Measurements from ENCODE around the gene RTN4R.

The RTN4R gene

DNA sequence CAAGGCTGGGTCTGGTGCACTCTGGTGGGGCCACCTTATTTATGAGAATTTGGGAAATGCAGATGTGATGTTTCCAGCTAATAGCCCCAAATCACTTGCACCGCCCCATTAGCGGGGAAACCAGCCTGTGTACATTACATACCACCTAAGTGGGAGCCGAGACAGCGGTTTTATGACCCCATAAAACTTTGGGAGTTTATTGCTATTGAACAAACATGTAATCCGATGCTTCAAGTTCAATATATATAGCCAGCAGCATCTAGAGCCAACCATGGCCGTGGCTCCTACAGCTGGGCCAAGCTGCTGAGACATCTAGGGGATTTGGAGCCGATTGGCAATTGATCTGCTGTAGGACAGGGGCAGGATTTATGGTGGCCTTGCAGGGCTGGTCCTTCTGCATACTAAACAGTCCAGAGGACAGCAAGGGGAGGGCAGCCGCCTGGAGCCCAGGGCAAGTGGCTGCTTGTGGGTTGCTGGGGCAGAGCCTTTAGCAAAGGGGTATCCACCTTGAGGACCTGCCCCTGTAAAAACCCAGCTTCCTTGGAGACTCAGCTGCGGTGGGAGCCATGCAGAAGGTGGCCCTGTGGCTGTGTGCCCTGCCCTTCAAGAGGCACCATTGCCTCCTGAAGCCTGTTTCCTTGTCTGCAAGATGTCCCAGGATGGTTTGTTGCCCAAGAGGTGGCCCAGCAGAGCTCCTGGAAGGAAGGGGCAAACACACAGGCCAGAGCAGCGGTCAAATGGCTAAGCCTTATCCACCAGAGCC, 69.4 kb downstream of the RTN4R start:
- no peak for DNase-seq

DNA sequence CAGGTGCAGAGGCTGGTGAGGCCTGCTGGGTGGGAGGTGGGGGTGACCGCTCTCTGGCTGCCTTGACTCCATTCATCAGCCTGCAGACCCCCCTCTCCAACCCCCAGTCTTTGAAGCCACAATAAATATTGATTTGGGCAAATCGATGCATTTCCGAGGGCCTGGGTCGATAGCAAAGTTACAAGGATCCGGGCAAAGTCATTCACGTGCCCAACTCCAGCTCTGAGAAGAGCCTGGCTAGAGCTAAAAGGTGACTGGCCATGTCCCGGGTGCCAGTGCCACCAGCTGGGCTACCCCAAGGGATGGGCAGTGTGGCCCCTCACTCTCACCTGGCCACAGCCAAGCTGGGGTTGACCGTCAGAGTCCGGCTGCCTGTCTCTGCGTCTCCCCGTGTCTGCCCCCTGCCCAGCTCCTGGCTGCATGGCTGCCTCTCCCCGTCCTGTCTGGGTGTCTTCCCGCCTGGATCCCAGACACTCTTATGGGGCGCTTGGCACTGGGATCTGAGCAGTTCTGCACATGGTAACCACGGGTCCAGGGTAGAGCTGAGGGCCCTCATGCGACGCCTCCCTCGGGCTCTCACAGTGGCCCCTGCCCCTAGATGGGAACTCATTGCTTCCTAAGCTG, 70.6 kb downstream of the RTN4R start:
- no peak for DNase-seq

DNA sequence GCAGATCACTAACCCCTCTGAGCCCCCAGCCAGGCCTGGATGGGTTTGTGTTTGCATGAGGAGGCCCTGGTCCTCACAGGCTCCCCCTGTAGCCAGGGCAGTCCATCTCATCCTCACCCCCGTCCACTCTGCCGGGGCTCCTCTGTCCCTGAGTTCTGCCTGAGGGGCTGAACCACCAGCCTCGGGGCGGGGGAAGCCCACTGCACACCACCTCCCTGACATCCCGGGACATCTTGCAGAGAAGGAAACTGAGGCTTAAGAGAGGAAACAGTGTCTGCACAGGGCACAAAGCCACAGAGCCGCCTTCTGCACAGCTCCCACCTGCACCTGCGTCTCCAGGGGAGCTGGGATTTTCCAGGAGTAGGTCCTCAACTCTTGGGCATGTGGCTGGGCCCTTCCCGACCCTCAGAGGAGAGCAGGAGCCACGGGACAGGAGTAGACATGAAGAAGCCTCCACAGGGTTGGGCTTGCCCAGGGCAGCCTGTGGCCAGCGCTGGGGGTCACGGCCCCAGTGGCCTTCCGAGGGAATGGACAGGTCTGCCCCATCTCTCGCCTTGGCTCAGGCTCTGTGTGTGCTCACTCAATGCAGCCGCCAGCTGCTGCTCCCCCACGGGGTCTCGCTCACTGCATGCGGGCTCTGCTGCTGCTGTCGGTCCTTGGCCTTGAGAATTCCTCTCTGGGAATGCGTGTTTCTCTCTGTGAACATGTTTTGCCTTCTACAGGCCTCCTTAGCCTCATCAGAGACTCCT, 71.8 kb downstream of the RTN4R start:
- no peak for DNase-seq

DNA sequence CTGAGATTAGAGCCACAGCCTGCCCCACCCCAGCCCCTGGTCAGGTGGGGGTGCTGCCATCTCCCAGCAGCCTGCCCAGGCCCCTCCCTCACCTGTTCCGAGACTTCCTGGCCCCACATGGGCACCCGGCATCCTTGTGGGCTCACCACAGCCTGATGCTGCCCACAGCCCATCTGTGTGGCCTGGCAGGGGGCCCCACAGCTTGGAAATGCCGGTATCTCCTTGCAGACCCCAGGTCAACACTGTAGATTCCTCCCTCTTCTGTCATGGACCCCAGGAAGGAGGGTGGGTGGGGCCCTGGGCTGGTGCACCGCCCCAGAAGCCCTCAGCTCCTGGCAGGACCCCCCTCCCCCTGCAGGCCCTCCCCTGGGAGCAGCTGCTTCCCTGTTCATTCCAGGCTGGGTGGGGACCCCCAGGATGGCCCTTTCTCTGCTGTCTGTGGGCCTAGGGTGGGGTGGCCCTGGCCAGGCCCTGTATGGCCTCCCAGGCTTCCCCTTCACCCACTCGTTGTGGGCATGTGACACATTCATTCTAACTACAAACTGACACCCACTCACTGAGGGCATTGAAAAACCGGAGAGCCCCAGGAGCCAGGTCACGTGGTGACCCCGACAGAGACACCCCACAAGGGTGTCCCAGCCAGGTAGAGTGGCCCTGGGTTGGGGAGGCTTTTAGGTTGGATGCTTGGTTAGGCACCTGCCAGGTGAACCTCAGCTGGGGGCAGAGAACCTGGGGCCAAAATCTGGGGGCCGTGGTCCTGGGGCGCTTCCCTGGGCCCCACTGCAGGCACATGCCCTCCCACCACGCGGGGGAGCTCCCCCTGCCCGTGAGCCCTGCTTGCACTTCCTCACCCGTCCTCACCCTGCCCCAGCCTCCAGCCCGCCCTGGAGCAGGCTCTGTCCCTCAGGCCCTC, 73.2 kb downstream of the RTN4R start:
- DNase-seq = no peak

DNA sequence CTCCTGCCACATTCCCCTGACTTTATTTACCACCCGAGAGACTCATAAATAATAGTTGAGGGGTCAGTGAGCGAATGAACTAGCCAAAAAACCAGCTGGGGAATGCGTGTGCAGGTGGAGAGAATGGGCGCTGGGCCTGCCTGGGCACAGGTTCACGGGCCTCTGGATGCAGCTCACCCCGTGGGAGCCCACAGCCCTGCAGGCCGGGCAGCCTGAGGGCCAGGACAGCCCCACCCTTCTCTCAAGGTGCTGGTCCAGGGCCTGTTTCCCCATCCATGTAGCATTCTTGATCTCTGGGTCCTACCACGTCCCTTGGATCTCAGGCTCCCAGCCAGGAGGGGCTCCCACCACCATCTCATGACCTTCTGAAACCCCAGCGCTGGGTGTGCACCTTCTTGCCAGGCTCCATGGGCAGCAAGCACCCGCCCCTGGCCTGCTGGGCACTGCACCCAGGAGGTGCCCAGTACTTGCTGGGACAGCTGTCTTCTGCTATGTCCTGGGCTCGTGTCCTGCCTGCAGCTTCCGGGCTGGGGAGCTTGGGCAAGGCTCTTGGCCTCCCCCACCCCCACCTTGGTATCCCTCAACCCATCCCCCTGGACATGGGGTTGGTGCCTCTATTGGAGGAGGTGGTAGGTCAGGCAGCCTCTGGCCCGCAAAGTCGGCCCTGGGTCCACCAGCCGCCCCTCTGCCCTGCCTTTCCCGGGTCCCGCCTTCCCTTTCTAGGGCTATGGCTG, 74.2 kb downstream of the RTN4R start:
- no peak for DNase-seq

DNA sequence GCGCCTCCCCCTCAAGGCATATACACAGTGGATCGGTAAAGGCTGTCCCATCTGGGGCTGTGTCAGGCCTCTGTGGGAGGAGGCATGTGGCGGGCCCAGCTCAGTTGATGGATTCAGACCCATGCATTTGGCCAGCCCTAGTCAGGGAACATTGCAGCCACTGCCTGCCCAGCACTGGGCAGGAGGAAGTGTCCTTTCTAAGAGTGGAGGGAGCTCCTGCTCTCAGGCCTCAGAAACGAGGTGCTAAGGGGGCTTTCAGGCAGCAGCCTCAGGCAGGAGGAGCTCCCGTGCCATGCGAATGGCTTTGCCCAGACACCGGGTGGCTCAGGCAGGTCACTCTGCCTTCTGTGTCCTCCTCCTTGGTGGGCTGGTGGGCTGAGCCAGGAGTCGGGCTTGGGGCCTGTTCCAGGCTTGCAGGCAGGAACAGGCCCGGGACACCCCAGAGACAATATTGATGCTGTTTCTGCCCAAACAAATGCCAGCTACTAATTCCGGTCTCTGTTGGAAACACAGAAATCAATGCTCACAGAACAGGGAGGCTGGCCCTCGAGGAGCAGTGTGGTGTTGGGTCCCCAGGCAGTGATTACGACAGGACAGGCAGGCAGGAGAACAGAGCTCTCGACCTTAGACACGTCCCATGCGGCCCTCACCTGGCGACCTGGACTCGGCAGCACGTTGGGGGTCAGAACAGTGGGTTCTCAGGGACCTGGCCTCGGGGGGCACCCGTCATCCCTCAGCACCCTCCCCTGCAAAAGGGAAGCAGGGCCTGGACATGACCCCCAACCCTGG, 75.0 kb downstream of the RTN4R start:
- DNase-seq = no peak

DNA sequence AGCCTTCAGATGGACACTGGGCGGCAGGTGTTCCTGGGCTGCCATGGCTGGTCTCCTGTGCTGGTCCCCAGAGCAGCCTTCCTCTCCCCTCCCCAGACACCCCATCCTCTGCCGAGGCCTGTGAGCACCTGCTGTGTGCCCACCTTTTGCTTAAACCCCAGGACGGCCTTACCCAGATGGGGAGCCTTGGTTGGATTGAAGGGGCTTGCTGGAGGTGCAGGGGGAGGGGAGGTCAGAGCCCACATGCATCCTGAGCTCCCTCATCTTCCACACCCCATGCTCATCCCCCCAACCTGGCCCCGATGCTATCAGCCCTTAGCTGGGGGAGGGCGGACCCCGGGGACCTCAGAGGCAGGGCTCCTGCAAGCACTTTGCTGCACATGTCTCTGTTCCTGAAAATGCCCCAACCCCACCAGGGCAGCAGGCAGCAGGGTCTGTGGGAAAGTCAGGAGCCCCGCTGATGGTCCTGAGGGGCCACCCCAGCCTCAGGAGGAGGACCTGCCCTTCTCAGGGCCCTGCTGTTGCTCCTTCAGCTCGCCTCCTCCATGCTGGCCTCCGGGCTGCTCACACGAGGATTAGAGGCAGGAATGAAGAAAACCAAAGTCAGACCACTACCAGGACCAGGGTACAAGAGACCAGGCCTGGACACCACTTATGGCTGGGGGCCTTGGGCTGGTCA, 75.7 kb downstream of the RTN4R start:
- DNase-seq = no peak

DNA sequence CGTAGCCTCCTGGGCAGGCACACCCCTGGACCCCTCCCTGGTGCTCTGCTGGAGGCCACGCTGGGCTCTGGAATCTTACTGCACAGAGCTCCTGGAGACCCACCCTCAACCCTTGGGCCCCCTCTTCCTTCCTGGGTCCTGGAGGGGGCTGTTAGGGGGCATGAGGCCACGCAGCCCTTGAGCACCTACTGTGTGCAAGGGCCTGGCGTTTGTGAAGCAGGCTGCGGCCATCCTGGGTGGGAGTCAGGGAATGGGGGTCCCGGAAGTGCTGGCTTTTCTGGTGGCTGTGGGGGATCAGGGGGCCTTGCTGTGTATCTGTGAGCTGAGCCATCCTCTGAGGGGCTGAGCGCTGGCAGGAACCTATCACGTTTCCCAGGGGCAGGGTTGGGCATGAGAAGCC, 76.3 kb downstream of the RTN4R start:
- DNase-seq = no peak

Measured in fibroblast of skin of abdomen (primary cell).